ENCODE measurements around the gene GALNT15.
A peak's percentile ranks its signal among the peaks of the same experiment; 100 is the strongest.

DNA sequence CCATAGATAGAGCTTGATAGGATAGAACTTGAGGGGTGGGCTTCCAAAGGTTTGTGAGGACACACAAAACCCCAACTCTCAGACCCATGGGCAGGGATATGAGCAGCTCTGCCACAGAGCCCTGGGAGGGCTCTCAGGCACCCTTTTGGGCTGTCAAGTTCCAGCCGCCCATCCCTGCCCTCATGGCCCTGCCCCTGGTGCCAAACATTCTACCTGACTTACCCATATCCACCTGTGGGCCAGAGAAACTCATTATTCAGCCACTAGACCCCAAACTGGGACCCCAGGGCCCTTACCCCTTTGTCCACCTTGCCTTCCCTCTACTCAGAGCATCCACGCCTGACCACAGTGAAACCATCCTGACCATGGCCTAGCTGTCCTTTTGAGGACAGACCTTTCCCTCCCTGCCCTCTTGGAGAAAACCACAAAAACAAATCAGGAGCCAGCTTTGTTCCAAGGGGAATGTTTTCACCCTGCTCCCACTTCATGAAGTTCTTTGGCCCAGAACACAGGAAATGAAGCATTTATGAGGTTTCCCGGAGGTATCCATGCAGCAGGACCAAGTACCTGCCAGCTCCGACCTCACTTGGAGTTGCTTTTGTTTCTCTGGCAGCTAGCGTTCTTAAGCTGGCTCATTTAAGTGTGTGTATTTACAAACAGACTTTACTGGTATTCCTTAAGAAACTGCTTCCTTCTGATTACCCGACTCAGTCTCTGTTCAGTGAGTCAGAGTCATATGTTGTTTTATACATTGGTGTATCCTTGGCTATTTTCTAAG lies 34.2 kb upstream of the GALNT15 start:
- TF ChIP-seq, protein P1, sequence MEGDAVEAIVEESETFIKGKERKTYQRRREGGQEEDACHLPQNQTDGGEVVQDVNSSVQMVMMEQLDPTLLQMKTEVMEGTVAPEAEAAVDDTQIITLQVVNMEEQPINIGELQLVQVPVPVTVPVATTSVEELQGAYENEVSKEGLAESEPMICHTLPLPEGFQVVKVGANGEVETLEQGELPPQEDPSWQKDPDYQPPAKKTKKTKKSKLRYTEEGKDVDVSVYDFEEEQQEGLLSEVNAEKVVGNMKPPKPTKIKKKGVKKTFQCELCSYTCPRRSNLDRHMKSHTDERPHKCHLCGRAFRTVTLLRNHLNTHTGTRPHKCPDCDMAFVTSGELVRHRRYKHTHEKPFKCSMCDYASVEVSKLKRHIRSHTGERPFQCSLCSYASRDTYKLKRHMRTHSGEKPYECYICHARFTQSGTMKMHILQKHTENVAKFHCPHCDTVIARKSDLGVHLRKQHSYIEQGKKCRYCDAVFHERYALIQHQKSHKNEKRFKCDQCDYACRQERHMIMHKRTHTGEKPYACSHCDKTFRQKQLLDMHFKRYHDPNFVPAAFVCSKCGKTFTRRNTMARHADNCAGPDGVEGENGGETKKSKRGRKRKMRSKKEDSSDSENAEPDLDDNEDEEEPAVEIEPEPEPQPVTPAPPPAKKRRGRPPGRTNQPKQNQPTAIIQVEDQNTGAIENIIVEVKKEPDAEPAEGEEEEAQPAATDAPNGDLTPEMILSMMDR (IDR thresholded peaks at IDR 0.05): no peak
- TF ChIP-seq POLR2A (IDR thresholded peaks at IDR 0.05): peak in 1 of 2 donors; percentile 32

All from heart left ventricle (tissue), 13 donors.